Measurements from ENCODE around the gene LRTM2.

DNA sequence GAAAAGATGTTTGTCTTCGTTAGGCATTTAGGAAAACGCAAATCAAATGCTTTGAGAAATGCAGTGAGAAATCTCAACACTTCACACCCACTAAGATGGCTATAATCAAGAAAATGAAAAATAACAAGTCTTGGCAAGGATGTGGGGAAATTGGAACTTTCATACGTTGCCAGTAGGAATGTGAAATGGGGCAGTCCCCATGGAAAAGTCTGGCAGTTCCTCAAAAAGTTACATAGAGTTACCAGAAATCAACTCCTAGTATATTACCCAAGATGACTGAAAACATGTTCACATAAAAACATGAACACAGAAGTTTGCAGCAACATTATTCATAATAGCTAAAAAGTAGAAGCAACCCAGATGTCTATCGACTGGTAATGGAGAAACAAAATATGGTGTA is 41.5 kb upstream of the LRTM2 start:
- TF ChIP-seq ZNF565 (CRISPR knock-in tag; conservative IDR thresholded peaks at IDR 0.05; ENCODE audit: low read depth) = no peak
- no peak for TF ChIP-seq OSR1 (CRISPR knock-in tag; IDR thresholded peaks at IDR 0.05)

Measured in SK-N-SH treated with all-trans-retinoic acid at 6 μM for 48 hours (cell line).